ENCODE data around the gene NFIA. TPM values are rescaled to one million over a fixed set of nuclear protein-coding genes. Genes with fewer than 3 reads are reported as not detected.
A peak's percentile ranks its signal among the peaks of the same experiment; 100 is the strongest.
"Not testable (repeated sequence)": the region's sequence is repeated elsewhere in the genome, so short reads cannot be mapped to it uniquely, and the experiment has no call there.

Gene NFIA
- total RNA-seq, 2 donors from 2014 or later: 5.0 to 5.2 TPM

DNA sequence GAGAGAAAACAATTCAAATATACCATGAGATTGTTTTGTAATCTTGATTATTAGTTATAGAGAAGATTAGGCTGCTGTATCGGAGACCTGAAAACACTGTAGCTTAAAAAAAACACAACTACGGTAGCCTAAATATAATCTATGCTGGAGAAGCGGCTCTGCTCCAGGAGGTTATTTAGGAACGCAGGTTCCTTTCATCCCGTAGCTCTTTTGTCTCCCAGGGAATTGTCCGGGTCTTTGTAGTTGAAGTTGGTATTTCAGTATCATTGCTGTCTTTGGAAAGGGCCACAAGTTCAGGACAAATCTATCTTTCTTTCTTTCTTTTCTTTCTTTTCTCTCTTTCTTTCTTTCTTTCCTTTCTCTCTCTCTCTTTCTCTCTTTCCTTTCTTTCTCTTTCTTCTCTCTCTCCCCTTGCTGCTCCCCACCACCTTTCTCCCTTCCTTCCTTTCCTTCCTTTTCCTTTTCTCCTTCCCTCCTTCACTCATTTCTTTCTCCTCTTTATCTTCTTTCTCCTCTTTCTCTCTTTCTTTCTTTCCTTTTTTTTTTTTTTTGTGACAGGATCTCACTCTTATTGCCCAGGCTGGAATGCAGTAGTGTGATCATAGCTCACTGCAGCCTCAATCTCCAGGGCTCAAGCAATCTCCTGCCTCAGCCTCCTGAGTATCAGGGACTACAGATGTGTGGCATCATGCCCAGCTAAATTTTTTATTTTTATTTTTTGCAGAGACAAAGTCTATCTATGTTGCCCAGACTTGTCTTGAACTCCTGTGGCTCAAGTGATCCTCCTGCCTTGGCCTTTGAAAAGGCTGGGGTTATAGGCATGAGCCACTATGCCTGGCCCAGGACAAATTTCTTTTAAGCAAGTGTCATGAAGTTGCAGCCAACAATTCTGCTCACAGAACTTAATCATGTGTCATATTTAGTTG, 10.9 kb upstream of the NFIA start:
- ATAC-seq (no peak), DNase-seq (no peak)
- no peaks in the 10 kb centered on the region for H3K9me3 ChIP-seq (ENCODE audit: control insufficient read depth, low read length, poor library complexity, severe bottlenecking)
- no peak overlapping the region for H3K4me3 Mint-ChIP-seq
- H3K27me3 Mint-ChIP-seq: no peaks in the 10 kb centered on the region
- peaks cover 8% of the 10 kb centered on the region for H3K4me1 Mint-ChIP-seq
- peak overlapping the region; percentile 27 for H3K27ac Mint-ChIP-seq
- H3K36me3 Mint-ChIP-seq (ENCODE audit: low read depth): no peaks in the 10 kb centered on the region

DNA sequence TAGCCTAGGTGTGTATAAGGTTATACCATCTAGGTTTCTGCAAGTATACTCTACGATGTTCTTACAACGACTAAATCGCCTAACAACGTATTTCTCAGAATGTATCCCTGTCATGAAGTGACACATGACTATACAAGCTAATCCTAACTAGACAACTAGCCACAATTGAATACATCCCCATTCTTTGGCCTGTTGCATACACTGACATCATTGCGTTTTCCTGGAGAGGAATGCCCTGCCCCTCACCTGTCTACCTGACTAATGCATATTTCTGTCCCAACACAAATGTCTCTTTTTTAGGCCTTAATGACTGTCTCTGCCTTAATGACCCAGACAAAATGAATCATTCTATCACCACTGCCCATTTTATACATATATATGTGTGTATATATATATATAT, 8.5 kb upstream of the NFIA start:
- no peak overlapping the region for H3K27ac Mint-ChIP-seq
- no peaks in the 10 kb centered on the region for H3K27me3 Mint-ChIP-seq
- no peaks in the 10 kb centered on the region for H3K36me3 Mint-ChIP-seq (ENCODE audit: low read depth)

DNA sequence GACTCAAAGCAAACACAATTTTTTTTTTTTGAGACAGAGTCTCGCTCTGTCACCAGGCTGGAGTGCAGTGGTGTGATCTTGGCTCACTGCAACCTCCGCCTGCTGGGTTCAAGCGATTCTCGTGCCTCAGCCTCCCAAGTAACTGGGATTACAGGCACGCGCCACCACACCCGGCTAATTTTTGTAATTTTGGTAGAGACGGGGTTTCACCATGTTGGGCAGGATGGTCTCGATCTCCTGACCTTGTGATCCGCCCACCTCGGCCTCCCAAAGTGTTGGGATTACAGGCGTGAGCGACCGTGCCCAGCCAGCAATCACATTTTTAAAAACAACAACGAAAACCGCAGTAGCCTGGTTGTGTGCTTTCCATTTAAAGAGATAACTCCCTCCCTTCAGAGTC, 6.5 kb upstream of the NFIA start:
- not testable (repeated sequence) for H3K27me3 Mint-ChIP-seq; H3K4me3 Mint-ChIP-seq; DNase-seq; ATAC-seq; H3K9me3 ChIP-seq (ENCODE audit: control insufficient read depth, low read length, poor library complexity, severe bottlenecking); H3K36me3 Mint-ChIP-seq (ENCODE audit: low read depth)
- Mint-ChIP-seq H3K4me1 (peaks cover 31% of the 10 kb centered on the region), H3K27ac (peak overlapping the region; percentile 96)

More for the DNA sequence above, 8.5 kb upstream of the NFIA start:
- H3K9me3 ChIP-seq (ENCODE audit: control insufficient read depth, low read length, poor library complexity, severe bottlenecking): no peaks in the 10 kb centered on the region
- Mint-ChIP-seq H3K4me1 (peaks cover 22% of the 10 kb centered on the region), H3K4me3 (no peak overlapping the region)
- no peak for ATAC-seq
- no peak for DNase-seq

DNA sequence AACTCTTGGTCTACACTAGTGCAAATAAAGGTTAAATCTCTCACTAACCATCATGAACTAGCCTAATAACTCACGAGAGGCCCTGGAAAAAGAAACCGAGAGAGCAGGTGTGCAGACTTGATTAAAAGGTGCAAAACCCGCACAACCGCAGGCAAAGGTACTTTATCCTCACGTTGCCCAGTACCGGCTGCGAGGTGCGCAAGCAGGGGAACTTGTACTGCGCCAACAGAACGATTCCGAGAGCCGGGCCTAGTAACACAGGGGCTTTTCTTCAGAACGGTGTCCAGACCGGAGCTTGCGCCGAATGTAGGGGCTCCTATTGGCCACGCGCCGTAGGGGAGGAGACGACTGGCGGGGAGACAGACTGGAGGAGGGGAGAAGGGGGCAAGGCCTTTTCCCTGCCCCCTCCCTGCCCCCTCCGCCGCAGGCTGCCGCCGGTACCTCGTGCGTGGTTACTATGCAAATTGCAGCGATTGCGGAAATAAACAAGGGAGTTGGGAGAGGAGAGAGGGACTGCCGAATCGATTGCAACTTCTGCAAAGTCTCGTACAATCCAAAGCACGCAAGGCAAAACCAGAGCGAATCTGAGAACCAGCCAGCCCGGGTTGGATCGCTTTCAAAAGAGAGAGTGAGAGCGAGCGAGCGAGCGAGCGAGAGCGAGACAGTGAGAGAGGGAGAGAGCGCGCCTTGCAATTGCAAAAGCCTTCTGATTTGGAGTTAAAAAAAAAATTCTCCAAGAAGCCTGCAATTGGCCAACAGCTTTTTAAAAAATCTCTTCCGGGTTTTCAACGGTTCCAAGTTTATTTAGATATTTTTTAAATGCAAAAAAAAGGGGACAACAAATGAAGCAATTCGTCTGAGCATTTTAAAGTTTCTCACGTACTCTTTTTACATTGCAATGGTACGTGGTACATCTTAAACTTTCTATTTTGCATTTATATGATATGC, 5.4 kb upstream of the NFIA start:
- ATAC-seq (peak; percentile 76), DNase-seq (peak; percentile 57 to 79 (median 64))
- H3K27me3 Mint-ChIP-seq: no peaks in the 10 kb centered on the region
- no peaks in the 10 kb centered on the region for H3K9me3 ChIP-seq (ENCODE audit: control insufficient read depth, low read length, poor library complexity, severe bottlenecking)
- peaks cover 29% of the 10 kb centered on the region for H3K4me1 Mint-ChIP-seq
- no peaks in the 10 kb centered on the region for H3K36me3 Mint-ChIP-seq (ENCODE audit: low read depth)
- H3K27ac Mint-ChIP-seq: peak overlapping the region; percentile 96
- peak overlapping the region; percentile 93 for H3K4me3 Mint-ChIP-seq

DNA sequence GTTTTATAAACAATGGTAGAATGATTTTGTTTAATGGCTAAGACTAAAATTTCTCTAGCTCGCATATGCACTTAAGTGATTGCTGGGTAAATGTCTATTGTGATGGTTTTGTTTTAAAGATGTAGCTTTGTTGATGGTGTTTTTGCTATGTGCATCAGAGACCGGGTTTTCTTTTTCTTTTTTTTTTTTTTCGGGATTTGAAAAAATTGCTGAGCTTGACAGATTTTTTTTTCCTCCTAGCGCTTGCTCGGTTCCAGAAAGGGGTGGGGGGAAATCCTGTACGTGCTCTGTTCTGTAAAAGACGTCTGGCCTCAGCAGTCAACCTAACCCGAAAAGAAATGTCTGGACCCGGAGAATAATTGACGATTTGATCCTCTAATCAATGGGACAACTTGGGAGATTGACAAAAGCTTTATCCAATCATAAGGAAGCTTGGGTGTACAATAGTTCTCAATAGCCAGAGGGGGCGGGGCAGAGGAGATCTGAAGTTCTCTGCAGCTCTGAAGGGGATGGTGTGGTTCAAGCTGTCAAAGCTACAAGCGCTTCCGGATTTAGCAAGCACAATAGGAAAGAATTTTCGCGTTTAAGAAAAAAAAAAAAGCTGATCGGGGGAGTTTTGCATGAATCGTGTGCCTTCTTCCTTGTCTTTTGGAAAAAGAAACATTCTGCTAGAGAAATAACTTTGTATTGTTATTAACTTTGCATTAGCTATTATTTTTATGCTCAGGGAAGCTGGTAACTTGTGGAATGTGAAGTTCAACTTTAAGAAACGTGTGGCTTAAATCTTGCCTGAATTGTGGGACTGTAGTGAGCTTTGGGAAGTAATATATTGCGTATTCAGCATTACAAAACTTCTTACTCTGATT, 4.5 kb upstream of the NFIA start:
- H3K27ac Mint-ChIP-seq: peak overlapping the region; percentile 96
- DNase-seq (peak; percentile 71 to 80 (median 72)), ATAC-seq (peak; percentile 75)
- H3K9me3 ChIP-seq (ENCODE audit: control insufficient read depth, low read length, poor library complexity, severe bottlenecking): no peaks in the 10 kb centered on the region
- no peaks in the 10 kb centered on the region for H3K36me3 Mint-ChIP-seq (ENCODE audit: low read depth)
- H3K4me1 Mint-ChIP-seq: peaks cover 29% of the 10 kb centered on the region
- no peaks in the 10 kb centered on the region for H3K27me3 Mint-ChIP-seq
- H3K4me3 Mint-ChIP-seq: peak overlapping the region; percentile 93

DNA sequence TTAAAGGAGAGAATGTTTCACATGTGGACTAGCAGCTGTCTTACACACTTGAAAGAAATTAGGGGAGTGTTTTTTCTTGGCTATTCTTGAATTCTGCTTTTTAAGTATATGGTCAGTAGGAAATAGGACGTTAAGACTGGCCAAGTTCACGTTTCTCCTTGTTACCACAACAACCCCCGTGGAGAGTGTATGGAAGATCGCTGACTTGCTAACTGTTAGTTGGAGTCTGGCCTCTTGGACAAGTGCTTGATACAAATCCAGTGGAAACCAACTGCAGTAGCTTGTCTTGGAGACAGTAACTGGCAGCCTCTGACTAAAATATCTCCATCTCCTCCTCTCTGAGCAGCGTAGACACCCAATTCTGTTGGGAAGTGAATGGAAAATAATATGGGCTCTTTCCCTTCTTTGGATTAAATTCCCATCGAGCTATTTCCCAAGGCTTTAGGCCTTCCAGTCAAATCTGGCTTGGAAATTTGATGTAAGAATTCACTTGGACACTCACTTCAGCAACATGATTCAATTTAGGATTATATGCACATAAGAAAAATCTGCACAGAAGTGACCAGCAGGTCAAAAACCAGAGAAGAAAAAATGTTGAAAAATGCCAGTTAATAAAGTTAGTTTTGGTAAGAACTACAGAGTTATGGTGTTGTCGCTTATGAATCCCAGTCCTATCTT, 3.6 kb upstream of the NFIA start:
- DNase-seq (no peak), ATAC-seq (no peak)
- no peaks in the 10 kb centered on the region for H3K9me3 ChIP-seq (ENCODE audit: control insufficient read depth, low read length, poor library complexity, severe bottlenecking)
- peak overlapping the region; percentile 93 for H3K4me3 Mint-ChIP-seq
- H3K4me1 Mint-ChIP-seq: peaks cover 30% of the 10 kb centered on the region
- H3K27me3 Mint-ChIP-seq: no peaks in the 10 kb centered on the region
- H3K27ac Mint-ChIP-seq: peak overlapping the region; percentile 96
- peaks cover under 1% of the 10 kb centered on the region for H3K36me3 Mint-ChIP-seq (ENCODE audit: low read depth)

DNA sequence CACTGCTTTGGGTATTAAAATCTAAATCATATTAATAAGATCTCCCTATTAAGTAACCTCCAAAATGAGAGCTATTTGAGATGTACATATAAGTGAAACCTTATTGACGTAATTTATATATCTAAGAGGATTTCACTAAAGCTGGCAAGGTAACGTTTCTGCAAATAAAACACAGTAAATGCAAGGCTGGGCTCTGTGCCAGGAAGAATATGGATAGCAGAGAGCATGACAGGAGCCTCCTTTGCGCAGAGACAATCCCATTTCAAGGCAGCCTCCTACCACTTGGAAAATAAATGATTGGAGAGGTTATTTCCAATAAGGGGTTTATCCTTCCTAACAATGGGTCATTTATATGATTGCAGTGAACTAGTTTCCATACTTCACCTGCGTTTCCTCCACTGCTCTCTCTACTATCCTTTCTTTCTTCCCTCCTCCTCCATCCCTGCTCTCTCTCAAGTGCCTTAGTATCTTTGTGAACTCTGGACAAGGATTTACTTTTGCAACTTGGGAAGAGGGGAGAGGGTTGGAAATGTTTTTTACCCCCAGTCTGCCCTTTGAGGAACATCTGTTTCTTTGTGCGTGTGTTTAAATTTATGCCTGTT, 3.0 kb upstream of the NFIA start:
- peak overlapping the region; percentile 96 for H3K27ac Mint-ChIP-seq
- H3K4me1 Mint-ChIP-seq: peaks cover 34% of the 10 kb centered on the region
- H3K27me3 Mint-ChIP-seq: peaks cover 5% of the 10 kb centered on the region

DNA sequence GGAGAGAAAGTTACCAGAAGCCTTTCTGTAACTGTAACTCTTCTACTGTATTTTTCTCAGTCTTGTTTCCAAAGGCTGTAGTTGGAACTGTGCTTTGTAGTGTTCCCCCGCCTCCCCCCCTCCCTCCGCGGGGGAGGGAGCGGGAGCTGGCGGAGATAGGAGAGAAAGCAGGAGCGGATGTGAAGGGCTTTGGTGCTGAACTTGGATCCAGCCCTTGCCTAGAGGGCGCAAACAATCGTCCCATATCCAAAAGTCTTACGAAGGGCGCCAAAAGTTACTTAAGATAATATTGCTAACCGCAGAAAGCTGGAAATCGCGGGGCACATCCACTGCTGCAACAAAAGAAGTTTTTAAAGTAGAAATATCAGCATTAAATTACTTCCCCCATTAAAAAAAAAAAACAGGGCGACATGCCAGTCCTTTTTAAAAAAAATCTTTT, 2.4 kb upstream of the NFIA start:
- peak overlapping the region; percentile 96 for H3K27ac Mint-ChIP-seq
- H3K4me1 Mint-ChIP-seq: peaks cover 34% of the 10 kb centered on the region
- peaks cover 2% of the 10 kb centered on the region for H3K36me3 Mint-ChIP-seq (ENCODE audit: low read depth)
- ATAC-seq (no peak), DNase-seq (no peak)
- peaks cover 6% of the 10 kb centered on the region for H3K27me3 Mint-ChIP-seq
- no peaks in the 10 kb centered on the region for H3K9me3 ChIP-seq (ENCODE audit: control insufficient read depth, low read length, poor library complexity, severe bottlenecking)
- peak overlapping the region; percentile 81 for H3K4me3 Mint-ChIP-seq

More for the DNA sequence above, 3.0 kb upstream of the NFIA start:
- H3K36me3 Mint-ChIP-seq (ENCODE audit: low read depth): peaks cover 2% of the 10 kb centered on the region
- DNase-seq: no peak
- no peak for ATAC-seq
- H3K9me3 ChIP-seq (ENCODE audit: control insufficient read depth, low read length, poor library complexity, severe bottlenecking): no peaks in the 10 kb centered on the region
- H3K4me3 Mint-ChIP-seq: peak overlapping the region; percentile 93

DNA sequence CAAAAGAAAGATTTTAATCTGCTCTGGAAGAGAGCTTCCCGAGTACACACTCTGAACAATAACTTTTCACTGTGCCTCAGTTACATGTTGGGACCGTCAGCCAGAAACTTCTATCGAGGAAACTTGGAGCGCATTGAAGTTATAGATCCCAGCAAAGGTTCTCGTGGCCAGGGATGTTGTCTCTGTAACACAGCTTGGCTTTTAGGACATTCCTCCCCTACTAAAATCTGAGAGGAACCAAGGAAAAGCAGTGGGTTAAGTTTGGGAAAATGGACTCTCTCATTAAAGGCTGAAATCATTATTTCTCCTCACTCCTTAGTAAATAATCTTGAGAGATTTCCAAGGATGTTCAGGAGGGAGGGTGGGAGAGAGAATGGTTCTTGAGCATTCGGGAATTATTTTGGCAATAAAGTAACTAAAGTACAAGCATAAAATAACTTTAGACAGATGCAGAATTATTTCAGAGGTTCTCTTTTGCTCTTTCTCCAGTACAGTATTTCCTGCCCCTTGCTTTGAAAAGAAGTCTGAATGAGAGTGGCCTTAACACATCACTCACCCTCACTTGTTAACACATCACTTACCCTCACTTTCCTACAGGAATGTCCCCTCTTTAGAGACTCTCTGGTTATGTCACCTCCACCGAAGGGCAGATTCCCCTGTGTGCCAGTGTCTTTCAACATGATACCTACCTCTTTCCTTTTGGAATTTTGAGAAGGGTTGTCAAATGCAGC, 1.8 kb upstream of the NFIA start:
- H3K36me3 Mint-ChIP-seq (ENCODE audit: low read depth): peaks cover 2% of the 10 kb centered on the region
- peaks cover 6% of the 10 kb centered on the region for H3K27me3 Mint-ChIP-seq
- peak overlapping the region; percentile 41 for H3K4me3 Mint-ChIP-seq
- H3K4me1 Mint-ChIP-seq: peaks cover 34% of the 10 kb centered on the region
- H3K9me3 ChIP-seq (ENCODE audit: control insufficient read depth, low read length, poor library complexity, severe bottlenecking): no peaks in the 10 kb centered on the region
- peak overlapping the region; percentile 96 for H3K27ac Mint-ChIP-seq
- no peak for ATAC-seq
- DNase-seq: no peak

DNA sequence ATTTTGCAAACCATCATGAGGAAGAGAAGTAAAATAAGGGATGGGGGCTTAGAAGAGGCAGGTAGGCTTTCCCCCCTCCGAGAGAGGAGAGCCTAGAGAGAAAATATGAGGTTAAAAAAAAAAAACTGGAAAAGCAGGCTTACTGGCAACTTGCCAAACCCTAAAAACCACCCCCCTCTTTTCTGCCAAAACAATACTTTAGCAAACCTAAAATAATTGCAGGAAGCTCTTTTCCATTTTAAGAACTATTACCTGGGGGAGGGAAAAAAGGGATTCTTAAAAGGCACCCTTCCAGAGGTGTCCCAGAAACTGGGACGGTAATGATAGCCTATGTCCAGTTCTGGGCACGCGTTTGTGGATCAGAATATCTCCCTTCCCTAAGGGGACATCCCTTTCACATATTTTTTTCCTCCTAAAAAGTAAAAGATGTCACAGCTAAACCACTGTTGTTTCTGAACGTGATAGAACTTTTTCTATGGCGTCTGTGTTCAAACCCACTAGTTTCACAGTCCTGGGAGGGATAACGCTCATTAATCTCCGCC, 1.1 kb upstream of the NFIA start:
- Mint-ChIP-seq H3K36me3 (ENCODE audit: low read depth) (peaks cover 2% of the 10 kb centered on the region), H3K4me3 (peak overlapping the region; percentile 83), H3K27me3 (peaks cover 6% of the 10 kb centered on the region), H3K4me1 (peaks cover 34% of the 10 kb centered on the region), H3K27ac (peak overlapping the region; percentile 96)
- ATAC-seq: no peak
- H3K9me3 ChIP-seq (ENCODE audit: control insufficient read depth, low read length, poor library complexity, severe bottlenecking): no peaks in the 10 kb centered on the region
- no peak for DNase-seq

DNA sequence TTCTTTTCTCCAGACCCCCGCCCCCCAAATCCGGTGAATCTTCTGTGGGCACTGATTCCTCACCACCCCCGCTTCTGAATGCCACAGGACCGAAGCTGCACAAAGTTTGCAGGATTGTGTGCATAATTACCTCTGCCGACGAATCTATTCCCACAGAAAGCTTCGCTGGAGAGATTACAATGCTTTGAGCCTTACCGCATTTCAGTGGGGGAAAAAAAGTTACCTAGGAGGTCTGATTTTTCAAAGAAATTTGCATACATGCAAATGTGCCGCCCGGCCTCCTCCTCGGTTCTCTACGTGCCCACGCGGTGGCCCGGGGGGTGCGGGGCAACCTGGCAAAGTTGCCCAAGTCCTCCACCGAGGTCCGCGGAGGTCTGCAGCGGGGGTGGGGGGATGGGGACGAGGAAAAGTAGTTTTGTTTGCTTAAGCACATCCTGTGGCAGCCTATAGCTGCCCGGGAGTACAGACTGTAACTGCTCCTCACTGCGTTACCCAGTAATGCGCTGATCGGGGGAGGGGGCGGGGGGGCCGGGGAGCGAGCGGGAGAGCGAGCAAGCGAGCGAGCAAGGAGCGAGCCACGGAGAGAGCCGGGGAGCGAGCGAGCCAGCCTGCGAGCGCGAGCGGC, 563 bp upstream of the NFIA start:
- peaks cover 6% of the 10 kb centered on the region for H3K27me3 Mint-ChIP-seq
- no peaks in the 10 kb centered on the region for H3K9me3 ChIP-seq (ENCODE audit: control insufficient read depth, low read length, poor library complexity, severe bottlenecking)
- ATAC-seq (peak; percentile 8), DNase-seq (peak; percentile 11 to 37 (median 28))
- H3K36me3 Mint-ChIP-seq (ENCODE audit: low read depth): peaks cover 2% of the 10 kb centered on the region
- H3K27ac Mint-ChIP-seq: peak overlapping the region; percentile 82
- peak overlapping the region; percentile 83 for H3K4me3 Mint-ChIP-seq
- H3K4me1 Mint-ChIP-seq: peaks cover 30% of the 10 kb centered on the region

All from T-helper 17 cell (primary cell).